Measurements from ENCODE around the gene AFF2.

The AFF2 gene

DNA sequence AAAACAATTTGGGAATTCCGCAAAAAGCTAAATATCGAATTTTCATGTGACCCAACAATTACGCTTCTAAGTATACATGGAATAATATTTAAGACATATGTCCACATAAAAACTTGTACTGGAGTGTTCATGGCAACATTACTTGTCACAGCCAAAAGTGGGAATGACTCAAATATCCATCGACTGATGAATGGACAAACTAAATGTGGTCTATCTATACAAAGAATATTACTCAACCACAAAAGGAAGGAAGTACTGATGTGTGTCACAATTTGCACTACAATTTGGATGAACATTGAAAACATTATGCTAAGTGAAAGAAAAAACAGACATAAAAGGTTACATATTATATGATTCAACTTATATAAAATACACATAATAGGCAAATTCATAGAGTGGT lies 71.9 kb downstream of the AFF2 start:
- Histone ChIP-seq H3K4me1 (no peaks in the 10 kb centered on the region), H3K9ac (no peak overlapping the region), H3K27ac (no peak overlapping the region), H3K79me2 (no peaks in the 10 kb centered on the region), H3K9me3 (ENCODE audit: control insufficient read depth, low read length) (no peaks in the 10 kb centered on the region), H3K4me3 (ENCODE audit: low read depth, low read length) (no peak overlapping the region), H3K27me3 (ENCODE audit: control insufficient read depth, insufficient read depth, low read length) (no peaks in the 10 kb centered on the region), H3K36me3 (ENCODE audit: control insufficient read depth, insufficient read depth, low read length) (no peaks in the 10 kb centered on the region), H2AFZ (no peak overlapping the region), H3K4me2 (ENCODE audit: low read length) (no peak overlapping the region)
- TF ChIP-seq, protein P1, sequence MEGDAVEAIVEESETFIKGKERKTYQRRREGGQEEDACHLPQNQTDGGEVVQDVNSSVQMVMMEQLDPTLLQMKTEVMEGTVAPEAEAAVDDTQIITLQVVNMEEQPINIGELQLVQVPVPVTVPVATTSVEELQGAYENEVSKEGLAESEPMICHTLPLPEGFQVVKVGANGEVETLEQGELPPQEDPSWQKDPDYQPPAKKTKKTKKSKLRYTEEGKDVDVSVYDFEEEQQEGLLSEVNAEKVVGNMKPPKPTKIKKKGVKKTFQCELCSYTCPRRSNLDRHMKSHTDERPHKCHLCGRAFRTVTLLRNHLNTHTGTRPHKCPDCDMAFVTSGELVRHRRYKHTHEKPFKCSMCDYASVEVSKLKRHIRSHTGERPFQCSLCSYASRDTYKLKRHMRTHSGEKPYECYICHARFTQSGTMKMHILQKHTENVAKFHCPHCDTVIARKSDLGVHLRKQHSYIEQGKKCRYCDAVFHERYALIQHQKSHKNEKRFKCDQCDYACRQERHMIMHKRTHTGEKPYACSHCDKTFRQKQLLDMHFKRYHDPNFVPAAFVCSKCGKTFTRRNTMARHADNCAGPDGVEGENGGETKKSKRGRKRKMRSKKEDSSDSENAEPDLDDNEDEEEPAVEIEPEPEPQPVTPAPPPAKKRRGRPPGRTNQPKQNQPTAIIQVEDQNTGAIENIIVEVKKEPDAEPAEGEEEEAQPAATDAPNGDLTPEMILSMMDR (IDR thresholded peaks at IDR 0.05): no peak

DNA sequence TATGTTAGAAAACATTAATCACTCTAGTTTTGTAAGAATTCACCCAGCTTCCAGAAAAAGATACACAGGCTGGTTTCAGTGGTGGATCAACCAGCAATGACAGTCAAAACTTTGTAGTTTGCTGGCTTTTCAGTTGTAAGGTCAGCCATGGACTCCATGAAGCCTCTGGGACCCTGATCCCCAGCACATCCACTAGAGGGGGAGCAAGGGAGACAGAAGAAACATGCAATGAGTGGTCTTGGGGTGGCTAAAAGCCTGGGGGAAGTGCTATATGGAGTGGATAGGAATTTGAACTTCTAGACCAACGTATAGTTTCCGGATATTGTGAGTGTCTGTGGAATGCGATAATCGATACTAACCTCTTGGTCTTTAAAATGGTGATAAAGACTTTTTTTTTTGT lies 72.7 kb downstream of the AFF2 start:
- no peaks in the 10 kb centered on the region for H3K36me3 ChIP-seq (ENCODE audit: control insufficient read depth, insufficient read depth, low read length)
- TF ChIP-seq, protein P1 (IDR thresholded peaks at IDR 0.05): no peak
- H3K27me3 ChIP-seq (ENCODE audit: control insufficient read depth, insufficient read depth, low read length): no peaks in the 10 kb centered on the region
- no peak overlapping the region for H3K9ac ChIP-seq
- H2AFZ ChIP-seq: no peak overlapping the region
- no peak overlapping the region for H3K4me2 ChIP-seq (ENCODE audit: low read length)
- no peak overlapping the region for H3K4me3 ChIP-seq (ENCODE audit: low read depth, low read length)
- H3K9me3 ChIP-seq (ENCODE audit: control insufficient read depth, low read length): no peaks in the 10 kb centered on the region
- no peak overlapping the region for H3K27ac ChIP-seq
- no peaks in the 10 kb centered on the region for H3K4me1 ChIP-seq
- H3K79me2 ChIP-seq: no peaks in the 10 kb centered on the region

DNA sequence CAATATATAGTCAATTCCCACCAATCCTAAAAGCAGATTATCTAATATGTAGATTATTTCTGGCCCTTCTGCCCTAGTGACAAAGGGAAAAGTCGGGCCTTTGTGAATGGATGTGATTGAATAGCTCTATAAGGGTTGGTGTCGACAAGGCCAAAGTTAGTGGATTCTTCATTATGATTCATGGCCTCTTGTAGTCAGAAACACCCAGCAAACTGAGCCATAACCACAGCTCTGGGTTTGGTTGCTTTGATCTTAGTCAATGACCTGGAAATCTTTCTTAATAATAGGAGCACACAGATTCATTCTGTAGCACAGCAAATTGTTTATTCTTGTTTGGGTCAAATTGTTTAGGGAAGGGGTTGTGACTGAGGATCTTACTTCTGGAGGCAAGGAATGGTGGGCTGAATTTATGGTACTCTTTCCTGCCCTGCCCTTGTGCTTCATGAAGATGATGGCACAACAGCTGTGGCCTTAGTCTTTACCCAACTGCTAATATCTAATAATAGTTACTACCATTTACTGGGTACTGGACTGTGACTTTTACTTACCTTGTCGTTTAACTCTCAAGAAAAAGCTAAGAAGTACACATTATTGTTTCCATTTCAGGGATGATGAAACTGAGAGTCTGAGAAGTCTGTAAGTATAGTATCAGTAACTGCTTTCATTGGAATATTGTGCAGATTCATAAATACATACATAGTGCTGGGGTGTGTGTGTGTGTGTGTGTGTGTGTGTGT lies 74.0 kb downstream of the AFF2 start:
- Histone ChIP-seq H3K4me2 (ENCODE audit: low read length) (no peak overlapping the region), H3K27me3 (ENCODE audit: control insufficient read depth, insufficient read depth, low read length) (no peaks in the 10 kb centered on the region)

GRCh38 chrX:148576396-148576795 lies 76.0 kb downstream of the AFF2 start:
- Histone ChIP-seq H3K27ac (no peak overlapping the region), H2AFZ (no peak overlapping the region), H3K9ac (no peak overlapping the region), H3K4me3 (ENCODE audit: low read depth, low read length) (no peak overlapping the region), H3K4me2 (ENCODE audit: low read length) (no peak overlapping the region), H3K27me3 (ENCODE audit: control insufficient read depth, insufficient read depth, low read length) (no peaks in the 10 kb centered on the region), H3K36me3 (ENCODE audit: control insufficient read depth, insufficient read depth, low read length) (no peaks in the 10 kb centered on the region), H3K79me2 (no peaks in the 10 kb centered on the region), H3K4me1 (no peaks in the 10 kb centered on the region), H3K9me3 (ENCODE audit: control insufficient read depth, low read length) (no peaks in the 10 kb centered on the region)
- TF ChIP-seq, protein P1 (IDR thresholded peaks at IDR 0.05): no peak

More for the DNA sequence above, 74.0 kb downstream of the AFF2 start:
- no peaks in the 10 kb centered on the region for H3K4me1 ChIP-seq
- H2AFZ ChIP-seq: no peak overlapping the region
- no peak overlapping the region for H3K9ac ChIP-seq
- TF ChIP-seq, protein P1 (IDR thresholded peaks at IDR 0.05): no peak
- H3K36me3 ChIP-seq (ENCODE audit: control insufficient read depth, insufficient read depth, low read length): no peaks in the 10 kb centered on the region
- no peaks in the 10 kb centered on the region for H3K79me2 ChIP-seq
- no peak overlapping the region for H3K4me3 ChIP-seq (ENCODE audit: low read depth, low read length)
- H3K27ac ChIP-seq: no peak overlapping the region
- no peaks in the 10 kb centered on the region for H3K9me3 ChIP-seq (ENCODE audit: control insufficient read depth, low read length)

DNA sequence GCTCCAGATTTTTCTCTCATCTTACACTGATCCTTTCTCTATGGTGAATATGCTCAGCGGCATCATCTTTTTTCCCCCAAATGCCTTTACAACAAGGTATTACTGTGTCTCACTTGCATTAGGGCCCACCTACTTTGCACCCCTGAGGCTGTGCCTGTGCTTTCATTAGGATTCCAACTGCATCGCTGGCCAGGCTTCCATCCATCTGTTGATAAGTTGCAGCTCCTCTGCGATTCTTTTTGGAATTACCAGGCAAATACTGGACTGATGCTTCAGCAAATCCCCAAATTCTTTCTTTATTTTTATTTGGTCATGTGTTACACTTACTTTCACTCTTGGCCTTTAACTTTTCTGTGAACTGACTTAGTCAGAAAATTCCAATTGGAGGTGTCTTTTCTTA lies 77.3 kb downstream of the AFF2 start:
- no peaks in the 10 kb centered on the region for H3K4me1 ChIP-seq
- no peaks in the 10 kb centered on the region for H3K27me3 ChIP-seq (ENCODE audit: control insufficient read depth, insufficient read depth, low read length)
- no peaks in the 10 kb centered on the region for H3K36me3 ChIP-seq (ENCODE audit: control insufficient read depth, insufficient read depth, low read length)
- no peak overlapping the region for H3K4me2 ChIP-seq (ENCODE audit: low read length)
- H3K4me3 ChIP-seq (ENCODE audit: low read depth, low read length): no peak overlapping the region
- TF ChIP-seq, protein P1 (IDR thresholded peaks at IDR 0.05): no peak
- H3K9ac ChIP-seq: no peak overlapping the region
- H3K27ac ChIP-seq: no peak overlapping the region
- no peaks in the 10 kb centered on the region for H3K9me3 ChIP-seq (ENCODE audit: control insufficient read depth, low read length)
- H2AFZ ChIP-seq: no peak overlapping the region
- H3K79me2 ChIP-seq: no peaks in the 10 kb centered on the region
